ENCODE results near the gene RELL2.

Gene RELL2

GRCh38 chr5:141649056-141649688 is 12.4 kb downstream of the RELL2 start:
- DNase-seq (ENCODE audit: low read depth in 2 of 2) = no peak

GRCh38 chr5:141649972-141650371 is 13.2 kb downstream of the RELL2 start:
- no peak for DNase-seq (ENCODE audit: low read depth in 2 of 2)

- peak; percentile 62 to 78 for DNase-seq (ENCODE audit: low read depth in 2 of 2)
These were observed 14.3 kb downstream of the RELL2 start, which contains the start of gene FCHSD1 for GRCh38 chr5:141650851-141651727. Gene FCHSD1 (minus strand): TSS chr5:141651418. CDS start chr5:141651368, 50 bp downstream.

DNA sequence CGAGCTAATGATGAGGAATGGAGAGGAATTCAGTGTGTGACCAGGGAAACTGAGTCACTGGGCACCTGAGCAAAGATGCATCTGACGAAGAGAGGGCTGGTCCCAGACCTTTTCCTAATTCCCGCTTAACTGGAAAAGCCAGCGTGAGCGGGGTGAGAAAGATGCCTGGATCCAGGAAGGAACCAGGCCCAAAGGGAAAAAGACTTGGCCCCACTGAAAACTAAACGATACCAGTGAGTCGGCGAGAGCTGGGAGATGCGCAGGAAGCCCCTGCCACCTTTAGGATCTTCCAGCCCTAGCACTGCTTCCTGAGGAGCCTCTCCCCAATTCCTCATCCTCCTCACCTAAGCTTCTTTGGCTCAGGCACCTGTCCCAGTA is 14.9 kb downstream of the RELL2 start:
- no peak for DNase-seq (ENCODE audit: low read depth in 2 of 2)

GRCh38 chr5:141654298-141654697 is 17.5 kb downstream of the RELL2 start:
- DNase-seq (ENCODE audit: low read depth in 2 of 2) = no peak

DNA sequence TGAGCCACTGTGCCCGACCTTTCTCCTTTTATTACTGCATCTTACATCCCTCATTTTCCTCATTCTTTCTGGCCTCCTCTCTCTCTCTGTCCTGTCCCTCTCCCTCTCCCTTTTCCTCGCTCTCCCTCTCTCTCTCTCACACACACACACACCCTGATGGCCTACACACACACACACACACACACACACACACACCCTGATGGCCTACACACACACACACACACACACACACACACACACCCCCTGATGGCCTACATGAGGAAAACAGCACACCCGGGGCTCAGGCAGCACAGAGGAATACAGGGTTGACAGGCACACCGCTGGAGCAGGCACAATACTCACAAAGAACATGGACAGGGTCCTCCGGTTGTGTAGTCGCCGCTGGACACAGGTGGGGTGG is 18.2 kb downstream of the RELL2 start:
- no peak for DNase-seq (ENCODE audit: low read depth in 2 of 2)

- DNase-seq (ENCODE audit: low read depth in 2 of 2) = no peak
These were observed 19.6 kb downstream of the RELL2 start for GRCh38 chr5:141656396-141656795.

DNA sequence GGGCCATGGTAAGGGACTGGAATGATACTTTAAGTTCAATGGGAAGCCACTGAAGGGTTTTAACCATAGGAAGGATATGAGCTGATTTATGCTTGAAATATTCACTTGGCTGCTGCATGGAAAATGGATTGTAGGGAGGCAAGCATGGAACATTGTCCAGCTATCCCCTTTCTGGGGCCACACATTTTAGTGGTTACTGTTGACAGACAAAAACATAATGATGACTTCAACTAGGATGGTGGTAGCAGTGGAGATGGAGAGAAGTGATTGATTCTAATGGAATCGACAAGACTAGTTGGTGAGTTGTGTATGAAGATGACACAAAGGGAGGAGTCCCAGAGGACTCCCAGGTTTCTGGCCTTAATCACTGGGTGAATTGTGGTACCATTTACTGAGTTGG is 20.6 kb downstream of the RELL2 start:
- no peak for DNase-seq (ENCODE audit: low read depth in 2 of 2)

GRCh38 chr5:141657937-141658545 is 21.2 kb downstream of the RELL2 start:
- no peak for DNase-seq (ENCODE audit: low read depth in 2 of 2)

DNA sequence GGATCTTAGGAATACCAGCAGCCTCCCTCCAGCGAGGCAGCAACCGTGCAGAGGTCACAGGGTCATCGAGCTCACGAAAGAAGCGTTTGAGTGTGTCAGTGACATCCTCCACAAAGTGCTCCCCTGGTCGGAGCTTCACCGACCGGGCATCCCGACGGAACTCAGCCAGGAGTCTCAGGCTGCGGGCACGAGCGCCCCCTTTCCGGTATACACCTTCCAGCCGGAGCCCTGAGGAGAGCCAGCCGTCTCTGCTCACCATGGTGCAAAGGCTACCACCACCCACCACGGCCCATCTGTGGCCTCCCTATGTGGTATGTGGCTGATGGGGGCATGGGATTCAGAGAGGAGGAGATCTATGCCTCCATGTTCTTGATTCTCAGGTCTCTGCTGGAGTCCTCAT is 25.2 kb downstream of the RELL2 start:
- no peak for DNase-seq (ENCODE audit: low read depth in 2 of 2)

DNA sequence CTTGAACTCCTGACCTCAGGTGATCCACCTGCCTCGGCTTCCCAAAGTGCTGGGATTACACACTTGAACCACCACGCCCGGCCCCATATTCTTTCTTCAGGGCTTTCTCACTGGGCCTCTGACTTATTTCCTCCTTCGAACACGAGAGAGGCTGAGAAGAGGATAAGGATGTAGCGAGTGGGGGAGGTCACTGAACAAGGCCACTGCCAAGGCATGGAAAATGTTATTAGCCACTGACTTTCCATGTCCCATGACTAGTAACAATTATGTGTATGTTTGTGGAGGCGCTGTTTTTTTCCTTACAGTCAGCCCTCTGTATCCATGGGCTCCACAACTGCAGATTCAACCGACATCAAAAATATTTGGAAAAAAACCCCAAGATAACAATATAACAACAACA is 26.7 kb downstream of the RELL2 start:
- DNase-seq (ENCODE audit: low read depth in 2 of 2) = no peak

DNA sequence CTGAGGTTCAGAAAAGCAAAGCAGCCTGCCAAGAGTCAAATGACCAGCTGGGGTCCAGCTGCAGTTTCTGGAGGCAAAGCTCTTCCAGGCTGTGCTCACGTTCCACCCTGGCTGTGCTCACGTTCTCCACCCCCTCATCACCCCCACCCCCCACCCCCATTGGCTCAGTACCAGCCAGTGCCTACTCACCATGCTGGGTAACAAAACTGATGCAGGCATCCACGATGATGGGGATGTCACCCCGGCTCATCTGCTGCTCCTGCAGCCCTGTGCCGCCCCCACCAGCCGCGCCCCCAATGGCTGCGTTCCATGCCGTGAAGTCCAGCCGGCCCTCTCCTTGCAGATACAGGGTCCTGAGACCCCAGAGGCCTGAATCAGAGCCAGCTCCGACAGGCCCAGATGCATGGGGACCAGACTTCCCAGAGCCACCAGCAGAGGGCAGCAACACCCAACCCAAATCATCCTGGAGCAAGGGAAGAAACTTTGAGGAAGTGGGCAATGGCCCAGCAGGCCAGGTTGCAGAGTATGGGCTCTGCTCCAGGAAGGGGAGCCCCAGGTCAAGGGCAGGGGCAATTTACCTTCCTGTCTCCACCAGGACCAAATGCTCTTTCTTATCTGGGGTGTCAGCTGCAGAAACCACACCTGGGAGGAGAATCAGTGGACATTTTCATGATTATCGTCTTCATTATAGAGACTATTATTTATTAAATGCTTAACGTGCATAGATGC is 28.1 kb downstream of the RELL2 start:
- peak; percentile 62 to 72 for DNase-seq (ENCODE audit: low read depth in 2 of 2)

- no peak for DNase-seq (ENCODE audit: low read depth in 2 of 2)
These were observed 29.5 kb downstream of the RELL2 start for GRCh38 chr5:141665995-141666940.

DNA sequence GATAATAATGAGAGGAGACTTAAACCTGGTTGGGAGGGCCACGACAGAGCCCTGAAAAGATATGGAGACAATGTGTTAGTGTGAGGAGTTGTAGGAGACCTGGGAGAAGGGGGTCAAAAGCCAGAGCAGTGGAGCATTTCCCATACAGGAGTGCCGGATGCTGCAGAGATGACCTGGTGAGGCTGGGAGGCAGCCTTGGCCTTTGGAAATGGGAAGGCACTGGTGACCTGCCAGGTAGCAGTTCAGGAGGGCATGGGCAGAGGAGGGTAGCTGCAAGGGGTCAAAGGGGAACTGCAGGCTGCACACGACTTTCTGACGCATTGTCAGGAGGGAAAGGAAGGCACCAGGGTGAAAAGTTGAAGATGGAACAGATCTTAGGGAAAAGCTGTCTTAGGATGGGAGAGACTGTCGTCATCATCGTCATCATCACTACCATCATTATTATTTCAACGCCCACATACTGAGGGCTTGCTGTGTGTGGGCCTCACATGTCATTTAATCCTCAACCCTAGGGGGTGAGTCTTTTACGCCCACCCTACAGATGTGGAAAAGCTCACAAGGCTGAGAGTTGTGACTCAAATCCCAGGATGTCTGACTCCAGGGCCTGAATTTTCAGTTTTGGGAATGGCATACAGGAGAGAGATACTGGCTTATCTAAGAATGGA is 31.9 kb downstream of the RELL2 start:
- no peak for DNase-seq (ENCODE audit: low read depth in 2 of 2)

- no peak for DNase-seq (ENCODE audit: low read depth in 2 of 2)
These were observed 32.7 kb downstream of the RELL2 start for GRCh38 chr5:141669520-141669919.

DNA sequence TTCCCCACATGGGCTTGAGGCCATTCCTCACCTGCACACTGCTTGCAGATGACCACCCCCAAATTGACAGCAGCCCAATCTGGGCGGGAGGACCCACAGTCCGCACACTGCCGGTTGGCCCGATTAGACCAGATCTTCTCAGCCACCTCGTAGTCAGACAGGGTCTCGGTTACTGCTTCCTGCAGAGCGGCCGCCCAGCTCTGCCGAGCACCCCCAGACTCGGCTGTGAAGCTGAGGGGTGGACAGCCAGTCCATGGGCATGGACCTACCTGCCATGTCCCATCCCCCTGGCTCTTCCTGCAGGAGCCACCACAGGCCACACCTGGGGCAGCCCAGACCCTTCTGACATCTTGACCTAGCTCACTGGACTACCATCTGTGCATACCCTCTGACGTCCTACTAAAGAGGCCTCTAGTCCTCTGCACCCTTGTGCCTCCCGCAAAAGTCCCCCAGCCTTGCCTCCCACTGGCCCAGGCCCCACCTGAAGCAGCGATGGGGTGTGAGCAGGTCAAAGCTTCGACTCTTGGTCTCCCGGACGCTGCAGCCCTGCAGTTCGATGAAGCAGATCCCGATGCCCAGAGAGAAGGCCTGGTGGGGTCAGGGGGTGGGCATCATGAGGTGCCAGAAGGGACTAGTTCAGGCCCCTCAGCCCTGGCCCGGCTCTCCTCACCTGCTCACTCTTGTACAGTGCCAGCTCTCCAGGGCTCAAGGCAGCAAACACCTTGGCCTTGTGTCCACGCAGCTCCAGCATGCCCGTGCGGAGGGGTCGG is 35.5 kb downstream of the RELL2 start:
- no peak for DNase-seq (ENCODE audit: low read depth in 2 of 2)

- no peak for DNase-seq (ENCODE audit: low read depth in 2 of 2)
These were observed 36.3 kb downstream of the RELL2 start for GRCh38 chr5:141672841-141673813.

- no peak for DNase-seq (ENCODE audit: low read depth in 2 of 2)
These were observed 38.0 kb downstream of the RELL2 start for GRCh38 chr5:141674747-141675146.
